H1 (cell line): ENCODE measurements around the gene TBX15. TPM values are rescaled to one million over a fixed set of nuclear protein-coding genes. Genes with fewer than 3 reads are reported as not detected.

Experiments used
- YY1 ChIP-seq: IDR thresholded peaks from 2 replicates; pipeline ENCODE4 v1.6.1; 2011; ENCODE audit warnings: low read depth, mild to moderate bottlenecking, low read length
- polyA plus RNA-seq, 7 experiments: library from polyadenylated mRNA; depleted of rRNA in 3 of 7; stranded (reverse) in 5 of 7; unstranded in 2 of 7; fragments of >200 nt in 5 of 7; fragments of 200-250 nt in 2 of 7; gene quantifications; 1 replicate in 5 of 7; 2 replicates in 1 of 7; 4 replicates in 1 of 7; pipeline versions ENCODE4 v1.2.1 to v1.2.3, GENCODE V29; 2011 to 2013; ENCODE audit warnings: missing spikeins in 2 of 7, mixed read lengths in 2 of 7
- total RNA-seq: library from RNA; stranded (reverse); fragmentation: NEBNext Ultra II Directional; extraction: Animal tissue kit (Norgen Biotek cat#: 25700); gene quantifications from 2 replicates; pipeline ENCODE4 v1.2.1, GENCODE V29; 2021

Gene TBX15
- total and polyA plus RNA-seq, 2 of the 8 experiments (the other 6 are each of a cell fraction or from before 2014, with no cell fraction given) = 0.14 to 0.24 TPM

DNA sequence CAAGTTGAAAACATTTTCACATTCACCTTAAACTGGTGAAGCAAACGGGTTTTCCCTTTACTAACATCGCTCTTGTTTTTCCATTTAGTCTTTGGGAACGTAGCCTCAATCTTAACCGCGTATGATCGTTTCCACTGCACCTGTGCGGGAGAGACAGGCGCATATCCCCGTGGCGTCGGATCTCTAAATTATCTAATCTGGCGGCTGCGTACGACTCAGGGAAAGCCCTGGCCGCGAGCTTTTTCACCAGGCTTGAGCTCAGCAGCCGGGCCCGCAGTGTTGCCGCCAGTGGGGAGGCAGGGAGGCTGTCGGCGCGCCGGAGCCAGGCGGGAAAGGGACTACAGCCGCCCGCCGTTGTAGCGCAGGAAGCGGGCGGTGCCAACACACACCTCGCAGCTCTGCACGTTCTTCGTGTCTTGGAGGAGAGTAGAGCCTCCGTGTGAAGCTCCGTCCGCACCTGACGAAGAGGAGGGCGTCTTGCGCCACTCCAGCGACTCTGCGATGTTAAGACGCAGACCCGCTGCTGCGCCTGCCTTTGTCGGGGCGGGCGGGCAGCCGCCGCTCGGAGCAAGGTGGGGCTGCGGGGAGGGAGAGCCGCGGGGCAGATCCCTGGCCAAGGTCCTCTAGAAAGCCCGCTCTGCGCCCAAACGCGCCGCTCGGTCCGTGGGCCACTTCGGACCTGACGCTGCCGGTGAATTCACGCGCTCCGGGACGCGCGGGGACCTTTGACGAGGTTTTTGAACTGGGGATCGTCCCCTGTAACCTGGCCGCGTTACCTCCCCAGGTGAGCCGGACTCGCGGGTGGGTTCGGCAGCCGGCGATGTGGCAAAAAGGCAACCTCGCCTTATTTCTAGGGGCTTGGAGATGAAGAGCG, 18.5 kb upstream of the TBX15 start (continued):
- TF ChIP-seq YY1 = no peak
